Keratinocyte (primary cell): ENCODE measurements around the gene VAV2. TPM values are rescaled to one million over a fixed set of nuclear protein-coding genes. Genes with fewer than 3 reads are reported as not detected.

ENCODE experiments used
- DNase-seq: peaks from one replicate; pipeline ENCODE4 v3.0.0-alpha.2; 2011; ENCODE audit warnings: low read depth, missing footprints, low spot score
- FAIRE-seq: peaks from 2 replicates; lab custom pipeline; 2011; peaks lifted over from hg19 to GRCh38; lab: Jason Lieb, UNC
- H2AFZ ChIP-seq: 2 replicates; pipeline ENCODE4 v1.6.0; 2012; ENCODE audit warnings: low read length, control low read depth, inconsistent platforms; ENCODE audit not compliant: control insufficient read depth
- H3K27ac ChIP-seq: 2 replicates; pipeline ENCODE4 v1.5.1; 2011; ENCODE audit warnings: low read length; ENCODE audit not compliant: control insufficient read depth, insufficient read depth
- H3K27me3 ChIP-seq: 3 replicates; pipeline ENCODE4 v1.6.0; 2011; ENCODE audit warnings: low read length; ENCODE audit not compliant: control insufficient read depth, insufficient read depth; ENCODE audit errors: extremely low read depth
- H3K36me3 ChIP-seq, 2 experiments: 2 replicates in 1 of 2; 3 replicates in 1 of 2; pipeline ENCODE4 v1.5.1; 2011; ENCODE audit warnings: low read length in 2 of 2, mild to moderate bottlenecking in 1 of 2; ENCODE audit not compliant: control insufficient read depth in 2 of 2, insufficient read depth in 2 of 2; ENCODE audit errors: extremely low read depth in 1 of 2
- H3K4me1 ChIP-seq: 3 replicates; pipeline ENCODE4 v1.5.1; 2011; ENCODE audit warnings: low read length; ENCODE audit not compliant: control insufficient read depth, insufficient read depth; ENCODE audit errors: extremely low read depth
- H3K4me2 ChIP-seq: 3 replicates; pipeline ENCODE4 v1.6.0; 2011; ENCODE audit warnings: low read depth, low read length; ENCODE audit not compliant: control insufficient read depth, insufficient read depth; ENCODE audit errors: extremely low read depth
- H3K4me3 ChIP-seq, 3 experiments: fragments of 200-600 bp in 1 of 3; sonication (generic) in 1 of 3; 2 replicates in 2 of 3; 3 replicates in 1 of 3; pipeline ENCODE4 v1.5.1; 2011 to 2016; ENCODE audit warnings: low read length in 3 of 3, mild to moderate bottlenecking in 3 of 3, control low read depth in 2 of 3, inconsistent platforms in 1 of 3, low read depth in 1 of 3, mixed read lengths in 1 of 3, mixed run types in 1 of 3, moderate library complexity in 1 of 3; ENCODE audit not compliant: control insufficient read depth in 2 of 3, insufficient read depth in 2 of 3; ENCODE audit errors: extremely low read depth in 1 of 3
- H3K79me2 ChIP-seq: 2 replicates; pipeline ENCODE4 v1.6.0; 2012; ENCODE audit warnings: low read length; ENCODE audit not compliant: control insufficient read depth, insufficient read depth
- H3K9ac ChIP-seq: 3 replicates; pipeline ENCODE4 v1.6.0; 2011; ENCODE audit warnings: low read length; ENCODE audit not compliant: control insufficient read depth, insufficient read depth; ENCODE audit errors: extremely low read depth
- H3K9me1 ChIP-seq: 3 replicates; pipeline ENCODE4 v1.6.0; 2011; ENCODE audit warnings: low read length; ENCODE audit not compliant: control insufficient read depth, insufficient read depth; ENCODE audit errors: extremely low read depth
- H3K9me3 ChIP-seq: 2 replicates; pipeline ENCODE4 v1.5.1; 2012; ENCODE audit warnings: low read depth, low read length; ENCODE audit not compliant: control insufficient read depth
- H4K20me1 ChIP-seq: 3 replicates; pipeline ENCODE4 v1.6.0; 2011; ENCODE audit warnings: low read length; ENCODE audit not compliant: control insufficient read depth, insufficient read depth; ENCODE audit errors: extremely low read depth
- EZH2 ChIP-seq: IDR thresholded peaks from one replicate; pipeline ENCODE4 v1.6.1; 2012; ENCODE audit warnings: inconsistent platforms, mild to moderate bottlenecking, low read length, moderate library complexity
- dilution Hi-C: fragments of 300-500 bp; cut with MboI; formaldehyde crosslinking; loops from one replicate; pipeline ENCODE4 v1.7.0; 2020; ENCODE audit warnings: low sequenced_read_pairs; ENCODE audit not compliant: extremely low pct_ligation_motif_present
- polyA plus RNA-seq, 5 experiments: library from polyadenylated mRNA; depleted of rRNA in 3 of 5; stranded (reverse) in 3 of 5; stranded (forward) in 1 of 5; unstranded in 1 of 5; fragments of >200 nt; gene quantifications; 1 replicate in 1 of 5; 2 replicates in 3 of 5; 3 replicates in 1 of 5; pipeline versions ENCODE4 v1.2.1 to v1.2.3, GENCODE V29; 2011 to 2012; ENCODE audit warnings: missing spikeins in 2 of 5, low read depth in 1 of 5, low replicate concordance in 1 of 5
- TF ChIP-seq, protein P1 (sequence below), 3 experiments: IDR thresholded peaks in 1 of 3; conservative IDR thresholded peaks in 1 of 3; optimal IDR thresholded peaks in 1 of 3; 2 replicates in 2 of 3; 3 replicates in 1 of 3; pipeline versions ENCODE3 to v1.5.1; 2011; ENCODE audit warnings: low read length in 3 of 3, mild to moderate bottlenecking in 3 of 3, moderate library complexity in 2 of 3, control low read depth in 1 of 3, inconsistent platforms in 1 of 3; ENCODE audit not compliant: insufficient read depth in 2 of 3; ENCODE audit errors: extremely low read depth in 1 of 3

VAV2 gene
- polyA plus RNA-seq, 1 donor (not counting 4 experiments of a cell fraction or from before 2014, with no cell fraction given): 16.4 TPM

GRCh38 chr9:133813749-133814585, 178.2 kb downstream of the VAV2 start:
- Histone ChIP-seq H3K9me3 (no peaks in the 10 kb centered on the region), H3K4me1 (no peaks in the 10 kb centered on the region), H4K20me1 (peaks cover 3% of the 10 kb centered on the region), H3K36me3 (peaks cover 9 to 26% of the 10 kb centered on the region in 2 experiments), H3K27ac (no peak overlapping the region), H3K9me1 (no peaks in the 10 kb centered on the region), H2AFZ (no peak overlapping the region), H3K9ac (no peak overlapping the region), H3K79me2 (no peaks in the 10 kb centered on the region), H3K27me3 (no peaks in the 10 kb centered on the region), H3K4me3 (no peak overlapping the region), H3K4me2 (no peak overlapping the region)
- DNase-seq (no peak), FAIRE-seq (no peak)
- TF ChIP-seq, protein P1, sequence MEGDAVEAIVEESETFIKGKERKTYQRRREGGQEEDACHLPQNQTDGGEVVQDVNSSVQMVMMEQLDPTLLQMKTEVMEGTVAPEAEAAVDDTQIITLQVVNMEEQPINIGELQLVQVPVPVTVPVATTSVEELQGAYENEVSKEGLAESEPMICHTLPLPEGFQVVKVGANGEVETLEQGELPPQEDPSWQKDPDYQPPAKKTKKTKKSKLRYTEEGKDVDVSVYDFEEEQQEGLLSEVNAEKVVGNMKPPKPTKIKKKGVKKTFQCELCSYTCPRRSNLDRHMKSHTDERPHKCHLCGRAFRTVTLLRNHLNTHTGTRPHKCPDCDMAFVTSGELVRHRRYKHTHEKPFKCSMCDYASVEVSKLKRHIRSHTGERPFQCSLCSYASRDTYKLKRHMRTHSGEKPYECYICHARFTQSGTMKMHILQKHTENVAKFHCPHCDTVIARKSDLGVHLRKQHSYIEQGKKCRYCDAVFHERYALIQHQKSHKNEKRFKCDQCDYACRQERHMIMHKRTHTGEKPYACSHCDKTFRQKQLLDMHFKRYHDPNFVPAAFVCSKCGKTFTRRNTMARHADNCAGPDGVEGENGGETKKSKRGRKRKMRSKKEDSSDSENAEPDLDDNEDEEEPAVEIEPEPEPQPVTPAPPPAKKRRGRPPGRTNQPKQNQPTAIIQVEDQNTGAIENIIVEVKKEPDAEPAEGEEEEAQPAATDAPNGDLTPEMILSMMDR (optimal IDR thresholded peaks at IDR 0.05 in 1 of 3, IDR thresholded peaks at IDR 0.05 in 1 of 3, conservative IDR thresholded peaks at IDR 0.05 in 1 of 3; ENCODE audit: extremely low read depth in 1 of 3, insufficient read depth in 2 of 3, low read length in 3 of 3): no peak
- no peak for TF ChIP-seq EZH2
- dilution Hi-C loops: no loop called here

GRCh38 chr9:133812941-133813748, 179.0 kb downstream of the VAV2 start:
- Histone ChIP-seq H3K9ac (no peak overlapping the region), H3K79me2 (no peaks in the 10 kb centered on the region), H3K9me3 (no peaks in the 10 kb centered on the region), H3K4me3 (no peak overlapping the region), H2AFZ (no peak overlapping the region), H3K27me3 (no peaks in the 10 kb centered on the region), H3K9me1 (no peaks in the 10 kb centered on the region), H3K4me1 (no peaks in the 10 kb centered on the region), H3K36me3 (peaks cover 10 to 32% of the 10 kb centered on the region in 2 experiments), H4K20me1 (peaks cover 3% of the 10 kb centered on the region), H3K27ac (no peak overlapping the region), H3K4me2 (no peak overlapping the region)
- dilution Hi-C loops: no loop called here
- TF ChIP-seq, protein P1 (optimal IDR thresholded peaks at IDR 0.05 in 1 of 3, IDR thresholded peaks at IDR 0.05 in 1 of 3, conservative IDR thresholded peaks at IDR 0.05 in 1 of 3; ENCODE audit: extremely low read depth in 1 of 3, insufficient read depth in 2 of 3, low read length in 3 of 3): no peak
- no peak for TF ChIP-seq EZH2
- DNase-seq (no peak), FAIRE-seq (no peak)
